Panc1 (cell line): Measurements from ENCODE around the gene MSH2.

ENCODE experiments used
- CTCF ChIP-seq: fragments of 450-650 bp; IDR thresholded peaks from 2 replicates; pipeline ENCODE4 v1.5.1; 2017; ENCODE audit warnings: mild to moderate bottlenecking
- REST ChIP-seq, 2 experiments: IDR thresholded peaks; 2 replicates each; pipeline ENCODE4 v1.6.1; 2011 to 2012; ENCODE audit warnings: low read depth in 2 of 2, control low read depth in 1 of 2, low read length in 1 of 2, mild to moderate bottlenecking in 1 of 2, moderate library complexity in 1 of 2; ENCODE audit not compliant: insufficient read depth in 1 of 2
- SIN3A ChIP-seq: IDR thresholded peaks from 2 replicates; pipeline ENCODE4 v1.6.1; 2012; ENCODE audit warnings: low read depth, mild to moderate bottlenecking, low read length, moderate library complexity, borderline replicate concordance; ENCODE audit not compliant: insufficient read depth

DNA sequence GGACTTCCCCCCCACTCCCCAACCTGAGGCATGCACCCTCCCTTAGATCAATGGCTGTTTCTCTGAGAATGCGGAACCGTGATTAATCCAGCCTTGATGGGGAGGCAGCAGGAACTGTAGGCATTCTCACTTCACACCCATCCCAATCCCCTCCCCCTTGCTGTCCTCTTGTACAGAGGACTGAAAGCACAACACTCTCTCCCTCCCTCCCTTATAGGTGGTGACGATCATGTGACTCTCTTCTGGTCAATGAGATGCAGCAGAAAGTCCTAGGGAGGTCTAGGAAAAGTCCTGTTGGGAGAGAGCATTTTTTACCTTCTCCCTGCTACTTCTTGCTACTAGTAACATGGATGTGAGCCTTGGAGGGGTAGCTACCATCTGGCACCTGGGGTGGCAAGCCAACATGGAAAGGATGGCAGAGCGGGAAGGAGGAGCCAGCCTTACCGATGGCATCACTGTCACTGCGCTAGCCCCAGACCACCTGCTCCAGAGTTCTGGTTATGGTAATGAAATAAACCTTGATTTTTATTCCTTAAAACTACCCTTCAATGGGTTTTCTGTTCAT lies 106.9 kb downstream of the MSH2 start:
- TF ChIP-seq CTCF, result no peak
- no peak for TF ChIP-seq SIN3A
- TF ChIP-seq REST (IDR thresholded peaks at IDR 0.05; ENCODE audit: insufficient read depth in 1 of 2, low read depth in 2 of 2, low read length in 1 of 2), result no peak
